IPS-NIHi7 (cell line): Measurements from ENCODE around the gene TRIM45.
"Not testable (repeated sequence)": the region's sequence is repeated elsewhere in the genome, so short reads cannot be mapped to it uniquely, and the experiment has no call there.

Source experiments
- DNase-seq: peaks from one replicate; pipeline ENCODE4 v3.0.0; 2012; ENCODE audit warnings: mixed read lengths; ENCODE audit errors: extremely low spot score

The TRIM45 gene

DNA sequence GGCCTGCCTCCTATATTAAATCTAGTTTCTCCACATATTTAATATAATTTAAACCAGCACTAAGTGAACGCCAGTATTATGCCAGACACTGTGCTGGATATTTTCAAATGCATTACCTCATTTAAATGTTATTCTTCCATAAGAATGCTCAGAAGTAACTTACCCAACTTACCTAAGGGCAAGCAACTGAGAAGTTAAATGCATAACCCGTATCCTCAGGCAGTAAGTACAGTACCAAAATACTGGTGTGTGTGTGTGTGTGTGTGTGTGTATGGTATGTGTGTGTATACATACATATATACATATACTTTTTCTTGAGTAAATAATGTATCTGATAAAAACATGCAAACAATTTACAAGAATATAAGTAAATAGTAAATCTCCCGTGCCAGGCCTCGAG is 9.0 kb upstream of the TRIM45 start:
- no peak for DNase-seq

- no peak for DNase-seq
These were observed 7.0 kb upstream of the TRIM45 start for GRCh38 chr1:117128323-117129079.

DNA sequence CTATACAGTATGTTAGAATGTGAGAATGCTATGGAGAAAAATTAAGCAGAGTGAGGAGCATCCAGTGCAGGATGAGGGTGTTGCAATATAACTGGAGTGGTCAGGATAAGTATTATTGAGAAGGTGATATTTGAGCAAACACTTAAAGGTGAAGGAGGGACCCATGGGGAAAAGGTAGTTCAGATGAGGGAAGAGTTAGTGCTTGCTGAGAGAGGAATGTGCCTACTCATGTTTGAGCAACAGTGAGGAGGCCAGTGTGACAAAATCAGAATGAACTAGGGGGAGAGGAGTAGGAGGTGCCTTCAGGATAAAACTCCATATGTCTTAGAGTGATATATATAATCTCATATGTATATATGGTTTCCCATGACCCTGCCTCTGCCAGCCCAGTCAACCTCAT is 6.2 kb upstream of the TRIM45 start:
- DNase-seq = no peak

- no peak for DNase-seq
These were observed 3.1 kb upstream of the TRIM45 start for GRCh38 chr1:117124661-117125060.

- DNase-seq = no peak
These were observed 1.7 kb upstream of the TRIM45 start for GRCh38 chr1:117123274-117123673.

GRCh38 chr1:117122330-117123025 is 929 bp upstream of the TRIM45 start:
- DNase-seq = no peak

DNA sequence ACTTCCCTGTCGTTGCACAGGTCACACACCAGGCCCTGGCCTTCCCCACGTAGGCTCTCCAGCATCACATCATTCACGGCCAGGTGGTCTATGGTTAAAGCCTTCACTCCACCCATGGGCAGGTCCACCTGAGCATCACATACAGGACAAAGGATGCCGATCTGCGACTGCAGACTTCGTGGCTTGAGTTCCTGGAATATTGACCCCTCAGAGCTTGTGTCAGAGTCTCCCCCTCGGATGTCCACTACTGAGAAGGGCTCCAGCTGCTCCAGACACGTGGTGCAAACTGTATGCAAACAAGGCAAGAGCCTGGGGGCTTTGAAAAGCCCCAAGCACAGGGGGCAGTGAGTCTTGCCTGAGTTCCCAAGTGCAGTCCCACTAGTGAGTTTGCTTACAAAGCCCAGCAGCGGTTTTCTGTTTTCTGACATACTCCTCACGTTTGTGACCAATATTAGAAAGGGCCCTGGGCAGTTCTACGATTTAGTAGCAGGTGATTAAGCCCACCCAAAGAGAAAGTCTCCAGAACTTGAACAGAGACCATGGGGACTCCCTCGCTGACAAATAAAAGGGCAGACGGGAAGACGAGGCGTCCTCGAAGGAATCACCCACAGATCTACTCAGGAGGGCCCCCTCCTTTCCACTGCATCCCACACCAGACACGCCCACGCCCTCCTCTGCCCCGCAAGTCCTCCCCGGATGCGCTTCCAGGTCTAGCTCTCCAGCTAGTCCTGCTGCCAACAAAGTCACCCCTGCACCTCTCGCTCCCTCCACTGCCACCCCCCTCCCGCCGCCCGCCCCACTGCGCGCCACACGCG is 568 bp downstream of the TRIM45 start:
- peak; percentile 50 for DNase-seq

DNA sequence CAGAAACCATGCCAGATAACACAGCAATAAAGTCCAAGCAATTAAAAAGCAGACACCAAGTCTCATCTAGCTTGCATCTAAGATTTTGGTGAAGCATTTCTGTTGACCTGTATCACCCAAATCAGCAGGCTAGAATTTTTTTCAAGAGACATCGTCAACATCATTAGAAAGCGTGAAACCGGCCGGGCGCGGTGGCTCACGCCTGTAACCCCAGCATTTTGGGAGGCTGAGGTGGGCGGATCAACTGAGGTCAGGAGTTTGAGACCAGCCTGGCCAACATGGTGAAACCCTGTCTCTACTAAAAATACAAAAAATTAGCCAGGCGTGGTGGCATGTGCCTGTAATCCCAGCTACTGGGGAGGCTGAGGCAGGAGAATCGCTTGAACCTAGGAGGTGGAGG is 2.4 kb downstream of the TRIM45 start:
- not testable (repeated sequence) for DNase-seq

DNA sequence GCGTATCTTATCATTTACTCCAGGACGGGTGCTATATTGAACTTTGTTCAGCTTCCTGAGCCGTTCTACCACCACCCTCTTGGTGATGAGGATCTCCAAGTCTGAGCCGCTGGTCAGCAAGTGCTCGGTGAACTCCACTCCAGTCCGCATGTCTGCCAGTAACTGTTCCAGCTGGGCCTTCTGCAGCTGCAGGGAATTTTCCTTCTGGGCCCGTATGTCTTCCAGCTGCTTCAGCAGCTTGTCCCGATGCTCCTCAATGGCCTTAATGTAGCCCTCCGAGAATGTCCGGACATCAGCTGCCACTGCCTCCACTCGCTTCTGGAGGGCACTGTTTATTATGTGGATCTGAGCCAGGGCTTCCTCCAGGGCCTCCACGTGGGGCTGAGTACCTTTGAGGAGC is 3.4 kb downstream of the TRIM45 start:
- DNase-seq = no peak

GRCh38 chr1:117117697-117118096 is 3.9 kb downstream of the TRIM45 start:
- no peak for DNase-seq

- DNase-seq = no peak
These were observed 4.8 kb downstream of the TRIM45 start for GRCh38 chr1:117116784-117117130.

DNA sequence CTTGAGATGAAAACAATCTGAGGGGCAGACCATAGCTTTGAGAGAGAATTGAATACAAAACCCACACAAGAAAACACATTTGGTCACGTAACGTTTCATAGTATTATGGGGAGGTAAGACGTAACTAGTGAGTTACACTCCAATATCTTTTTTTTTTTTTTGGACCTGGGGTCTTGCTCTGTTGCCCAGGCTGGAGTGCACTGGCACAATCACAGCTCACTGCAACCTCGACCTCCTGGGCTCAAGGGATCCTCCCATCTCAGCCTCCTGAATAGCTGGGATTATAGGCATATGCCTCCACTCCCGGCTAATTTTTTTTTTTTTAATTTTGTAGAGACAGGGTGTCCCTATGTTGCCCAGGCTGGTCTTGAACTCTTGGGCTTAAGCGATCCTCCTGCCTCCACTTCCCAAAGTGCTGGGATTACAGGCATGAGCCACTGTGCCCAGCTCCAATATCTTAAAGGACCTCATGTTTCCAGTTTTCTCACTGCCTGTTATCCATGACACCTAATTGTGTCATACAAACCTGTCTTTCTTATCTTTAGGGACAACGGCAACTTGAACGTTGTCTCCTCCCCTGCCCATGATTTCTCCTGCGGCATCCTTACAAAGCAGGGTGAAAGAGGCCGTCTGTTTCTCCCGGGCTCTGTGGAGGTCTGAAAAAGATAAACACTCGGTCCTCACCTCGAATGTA is 5.3 kb downstream of the TRIM45 start:
- no peak for DNase-seq

DNA sequence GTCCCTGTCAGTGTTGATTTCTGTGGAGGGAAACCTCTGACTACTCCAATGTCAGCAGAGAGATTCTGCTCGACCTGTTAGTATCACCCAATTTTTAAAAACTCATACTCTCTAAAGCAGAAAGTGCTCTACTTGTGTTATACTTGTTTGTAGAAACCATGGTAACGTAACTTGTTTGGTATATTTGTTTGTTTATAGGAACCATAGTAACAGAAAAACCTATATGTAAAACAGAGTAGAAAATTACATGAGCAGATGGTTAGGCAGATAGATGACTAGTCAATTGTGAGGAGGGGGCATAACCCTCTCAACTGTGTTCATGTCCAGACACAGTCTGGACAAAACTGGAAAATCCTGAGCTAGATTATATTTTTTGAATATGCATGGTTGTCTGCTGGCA is 6.7 kb downstream of the TRIM45 start:
- DNase-seq = no peak

- no peak for DNase-seq
These were observed 8.3 kb downstream of the TRIM45 start for GRCh38 chr1:117113199-117113598.

GRCh38 chr1:117112047-117112717 is 9.4 kb downstream of the TRIM45 start:
- no peak for DNase-seq

- DNase-seq = no peak
These were observed 10.8 kb downstream of the TRIM45 start for GRCh38 chr1:117110774-117111173.

DNA sequence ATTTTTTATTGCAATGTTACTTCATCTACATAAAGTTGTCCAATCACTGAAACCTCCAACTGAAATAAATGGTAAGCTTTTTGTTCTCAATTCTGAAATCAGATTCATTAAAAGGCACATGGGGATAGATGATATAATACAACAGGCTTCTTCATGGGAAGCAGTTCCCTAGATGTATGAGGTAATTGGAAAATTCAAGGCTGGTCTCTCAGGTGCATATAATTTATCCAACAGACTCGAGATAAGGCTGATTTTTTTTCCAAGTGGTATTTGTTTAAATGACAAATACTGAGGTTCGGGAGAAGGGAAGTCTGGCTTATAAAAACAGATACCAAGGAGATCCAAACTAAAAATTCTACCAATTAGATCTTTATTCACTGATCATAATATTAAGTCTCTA is 14.2 kb downstream of the TRIM45 start:
- no peak for DNase-seq

DNA sequence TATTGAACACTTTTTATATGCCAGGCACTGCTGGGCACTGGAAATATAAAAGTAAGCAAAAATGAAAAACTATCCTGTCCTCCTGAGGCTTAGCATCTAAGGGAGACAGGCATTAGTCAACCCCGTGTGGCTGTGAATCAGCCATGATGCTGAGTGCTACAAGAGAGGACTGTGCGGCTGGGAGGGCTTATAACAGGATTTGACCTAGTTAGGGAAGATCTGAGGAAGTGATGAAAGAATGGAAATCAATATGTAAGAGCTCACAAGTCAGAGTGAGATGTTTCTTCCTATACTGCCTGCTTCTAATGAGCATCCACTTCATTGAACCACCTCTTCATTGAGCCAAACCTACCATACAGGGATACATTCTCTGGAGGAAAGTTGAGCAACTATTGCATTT is 15.1 kb downstream of the TRIM45 start:
- no peak for DNase-seq

GRCh38 chr1:117105722-117106121 is 15.8 kb downstream of the TRIM45 start:
- DNase-seq = no peak

GRCh38 chr1:117104986-117105385 is 16.6 kb downstream of the TRIM45 start:
- no peak for DNase-seq

DNA sequence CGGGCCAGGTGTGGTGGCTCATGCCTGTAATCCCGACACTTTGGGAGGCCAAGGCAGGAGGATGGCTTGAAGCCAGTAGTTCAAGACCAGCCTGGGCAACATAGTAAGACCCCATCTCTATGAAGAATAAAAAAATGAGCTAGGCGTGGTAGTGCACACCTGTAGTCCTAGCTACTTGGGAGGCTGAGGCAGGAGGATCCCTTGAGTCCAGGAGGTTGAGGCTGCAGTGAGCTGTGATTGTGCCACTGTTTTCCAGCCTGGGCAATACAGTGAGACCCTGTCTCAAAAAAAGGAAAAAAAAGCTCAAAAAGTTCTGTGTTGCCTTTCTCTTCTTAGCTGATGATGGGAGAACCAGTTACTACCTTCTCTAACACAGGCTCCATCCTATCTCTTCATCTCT is 19.7 kb downstream of the TRIM45 start:
- not testable (repeated sequence) for DNase-seq

- DNase-seq = no peak
These were observed 20.2 kb downstream of the TRIM45 start for GRCh38 chr1:117101334-117101733.
